KMS-11 (cell line): ENCODE measurements around the gene PIEZO2.

Source experiments
- H2AFZ ChIP-seq: fragments of 200-600 bp; sonication (generic); 2 replicates; pipeline ENCODE4 v1.6.1; 2016; ENCODE audit warnings: antibody characterized with exemption, mixed run types, low read depth
- H3K27ac ChIP-seq: fragments of 200-600 bp; sonication (generic); 2 replicates; pipeline ENCODE4 v1.6.1; 2016; ENCODE audit warnings: mild to moderate bottlenecking, mixed run types
- H3K27me3 ChIP-seq: fragments of 200-600 bp; sonication (generic); 2 replicates; pipeline ENCODE4 v1.6.1; 2017; ENCODE audit warnings: mild to moderate bottlenecking, low read depth, mixed run types, moderate library complexity; ENCODE audit not compliant: insufficient read depth
- H3K36me3 ChIP-seq: fragments of 200-600 bp; sonication (generic); 2 replicates; pipeline ENCODE4 v1.6.1; 2017; ENCODE audit warnings: mild to moderate bottlenecking, mixed run types; ENCODE audit not compliant: insufficient read depth
- H3K4me1 ChIP-seq: fragments of 200-600 bp; sonication (generic); 2 replicates; pipeline ENCODE4 v1.6.1; 2016; ENCODE audit warnings: mild to moderate bottlenecking, low read depth, mixed run types; ENCODE audit not compliant: poor library complexity, severe bottlenecking
- H3K4me2 ChIP-seq: fragments of 200-600 bp; sonication (generic); 2 replicates; pipeline ENCODE4 v1.7.0; 2016; ENCODE audit warnings: mild to moderate bottlenecking, mixed run types
- H3K4me3 ChIP-seq: fragments of 200-600 bp; sonication (generic); IDR thresholded peaks from 2 replicates; pipeline ENCODE4 v1.6.1; 2017; ENCODE audit warnings: low read depth, low read length, mixed read lengths; ENCODE audit not compliant: insufficient read depth
- H3K79me2 ChIP-seq: fragments of 200-600 bp; sonication (generic); 2 replicates; pipeline ENCODE4 v1.6.1; 2016; ENCODE audit warnings: low read depth, mixed run types; ENCODE audit not compliant: insufficient read depth
- H3K9ac ChIP-seq: fragments of 200-600 bp; sonication (generic); 2 replicates; pipeline ENCODE4 v1.6.1; 2016; ENCODE audit warnings: mild to moderate bottlenecking, mixed run types
- H4K20me1 ChIP-seq: fragments of 200-600 bp; sonication (generic); 2 replicates; pipeline ENCODE4 v1.6.1; 2016; ENCODE audit warnings: mild to moderate bottlenecking, mixed run types; ENCODE audit not compliant: insufficient read depth
- TF ChIP-seq, protein P1 (sequence below): fragments of 200-600 bp; sonication (generic); conservative IDR thresholded peaks from 2 replicates; pipeline ENCODE4 v1.6.1; 2017; ENCODE audit warnings: low read depth, mild to moderate bottlenecking, antibody characterized with exemption, low read length, moderate library complexity, mixed read lengths

The PIEZO2 gene

DNA sequence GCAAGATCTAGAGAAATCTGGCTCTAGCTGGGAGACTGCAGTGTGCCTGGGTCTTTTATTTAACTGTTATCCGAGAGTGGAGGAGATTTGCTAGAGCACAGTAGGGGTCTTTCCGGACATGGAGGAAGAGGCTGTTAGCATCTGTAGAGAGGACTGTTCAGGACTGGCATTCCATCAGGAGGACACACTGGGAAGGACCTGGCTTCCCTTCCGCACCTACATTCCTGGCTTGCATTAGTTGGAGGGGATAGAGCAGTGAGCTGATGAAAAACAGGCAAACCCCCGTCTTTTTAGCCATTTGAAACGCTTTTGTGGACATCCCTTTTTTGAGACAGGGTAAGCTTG lies 874 bp upstream of the PIEZO2 start:
- H3K4me2 ChIP-seq, result peak overlapping the region; percentile 80
- no peak overlapping the region for H3K9ac ChIP-seq
- no peaks in the 10 kb centered on the region for H3K36me3 ChIP-seq
- H2AFZ ChIP-seq, result peak overlapping the region; percentile 83
- H4K20me1 ChIP-seq, result no peaks in the 10 kb centered on the region
- no peak overlapping the region for H3K4me3 ChIP-seq
- no peaks in the 10 kb centered on the region for H3K27me3 ChIP-seq
- TF ChIP-seq, protein P1, sequence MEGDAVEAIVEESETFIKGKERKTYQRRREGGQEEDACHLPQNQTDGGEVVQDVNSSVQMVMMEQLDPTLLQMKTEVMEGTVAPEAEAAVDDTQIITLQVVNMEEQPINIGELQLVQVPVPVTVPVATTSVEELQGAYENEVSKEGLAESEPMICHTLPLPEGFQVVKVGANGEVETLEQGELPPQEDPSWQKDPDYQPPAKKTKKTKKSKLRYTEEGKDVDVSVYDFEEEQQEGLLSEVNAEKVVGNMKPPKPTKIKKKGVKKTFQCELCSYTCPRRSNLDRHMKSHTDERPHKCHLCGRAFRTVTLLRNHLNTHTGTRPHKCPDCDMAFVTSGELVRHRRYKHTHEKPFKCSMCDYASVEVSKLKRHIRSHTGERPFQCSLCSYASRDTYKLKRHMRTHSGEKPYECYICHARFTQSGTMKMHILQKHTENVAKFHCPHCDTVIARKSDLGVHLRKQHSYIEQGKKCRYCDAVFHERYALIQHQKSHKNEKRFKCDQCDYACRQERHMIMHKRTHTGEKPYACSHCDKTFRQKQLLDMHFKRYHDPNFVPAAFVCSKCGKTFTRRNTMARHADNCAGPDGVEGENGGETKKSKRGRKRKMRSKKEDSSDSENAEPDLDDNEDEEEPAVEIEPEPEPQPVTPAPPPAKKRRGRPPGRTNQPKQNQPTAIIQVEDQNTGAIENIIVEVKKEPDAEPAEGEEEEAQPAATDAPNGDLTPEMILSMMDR, result no peak
- peak overlapping the region; percentile 13; the same call in 1 of the 2 replicates for H3K27ac ChIP-seq
- peaks cover 4% of the 10 kb centered on the region; the same call in 1 of the 2 replicates for H3K79me2 ChIP-seq
- H3K4me1 ChIP-seq, result peaks cover 36% of the 10 kb centered on the region

DNA sequence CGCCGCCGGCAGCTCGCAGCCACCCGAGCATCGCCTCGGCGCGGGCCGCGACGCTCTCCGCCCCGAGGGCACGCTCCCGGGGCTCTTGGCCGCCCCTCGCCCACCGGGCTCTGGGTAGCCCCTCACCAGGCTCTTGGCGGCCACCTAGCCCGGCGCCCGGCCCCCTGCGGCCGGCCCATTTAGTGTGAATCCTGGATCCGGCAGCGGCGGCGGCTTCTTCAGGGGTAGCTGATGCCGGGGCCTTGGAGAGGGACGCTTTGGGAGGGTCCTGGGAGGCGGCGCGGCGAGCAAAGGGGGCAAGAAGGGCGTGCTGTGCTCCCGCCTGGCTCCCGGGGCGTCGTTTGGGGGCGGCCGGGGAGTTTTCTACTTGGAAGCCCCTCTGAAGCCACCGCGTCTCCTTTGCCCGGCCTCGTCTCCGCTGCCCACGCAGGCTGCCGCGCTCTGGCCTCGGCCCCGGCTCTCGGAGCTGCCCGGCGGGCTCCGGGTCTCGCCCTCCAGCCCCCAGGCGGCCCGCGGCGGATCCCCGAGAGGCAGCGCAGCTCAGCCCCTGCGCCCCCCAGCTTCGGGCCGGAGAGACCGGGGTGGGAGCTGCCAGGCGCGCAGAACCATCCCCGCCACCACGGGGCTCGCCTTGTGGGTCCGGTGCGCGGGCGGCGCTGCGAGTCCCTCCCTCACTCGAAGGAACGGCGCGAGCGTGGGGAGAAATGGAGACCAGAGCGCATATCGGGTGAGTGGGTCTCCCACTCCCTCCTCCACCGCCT lies 509 bp downstream of the PIEZO2 start:
- no peaks in the 10 kb centered on the region for H4K20me1 ChIP-seq
- H3K4me2 ChIP-seq, result peak overlapping the region; percentile 57
- TF ChIP-seq, protein P1, result no peak
- H3K4me1 ChIP-seq, result peaks cover 23% of the 10 kb centered on the region
- H3K79me2 ChIP-seq, result peaks cover 4% of the 10 kb centered on the region; the same call in 1 of the 2 replicates
- no peak overlapping the region for H3K4me3 ChIP-seq
- no peak overlapping the region for H3K27ac ChIP-seq
- no peaks in the 10 kb centered on the region for H3K36me3 ChIP-seq
- peak overlapping the region; percentile 58 for H3K9ac ChIP-seq
- H2AFZ ChIP-seq, result peak overlapping the region; percentile 83
- no peaks in the 10 kb centered on the region for H3K27me3 ChIP-seq

DNA sequence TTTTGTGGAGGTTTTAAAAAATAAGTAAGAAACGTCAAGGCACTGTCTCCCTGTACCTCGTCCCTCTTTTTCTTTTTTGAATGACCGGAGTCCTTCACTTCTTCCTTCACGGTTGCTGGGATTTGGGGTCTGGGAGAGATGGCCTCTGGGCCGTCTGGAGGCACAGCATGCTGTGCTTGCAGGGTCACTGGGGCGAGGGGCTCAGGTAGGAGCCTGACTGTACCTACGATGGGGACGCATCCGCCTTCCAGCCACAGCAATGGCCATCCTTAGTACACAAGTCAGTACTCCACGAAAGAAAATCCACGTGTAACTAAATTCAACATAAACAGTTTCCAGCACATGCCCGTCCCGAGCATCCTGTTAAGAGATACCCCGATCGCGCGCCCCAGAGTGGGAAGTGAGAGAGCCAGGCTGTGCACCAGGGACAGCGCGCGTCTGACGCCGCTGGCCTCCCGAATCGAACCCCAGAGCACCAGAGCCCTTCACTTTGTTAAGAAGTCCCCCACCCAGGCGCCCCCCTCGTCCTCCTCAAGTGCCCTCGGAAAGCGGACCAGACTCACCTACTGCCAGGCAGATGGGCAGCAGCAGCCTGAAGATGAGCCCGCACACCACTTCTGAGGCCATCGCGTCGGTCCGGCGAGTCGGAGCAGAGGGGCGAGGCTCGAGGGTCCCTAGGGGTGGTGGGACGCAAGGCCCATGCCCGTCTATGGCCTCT lies 1.2 kb downstream of the PIEZO2 start:
- Histone ChIP-seq H3K9ac (no peak overlapping the region), H3K4me1 (peaks cover 19% of the 10 kb centered on the region), H2AFZ (no peak overlapping the region), H3K79me2 (peaks cover 4% of the 10 kb centered on the region; the same call in 1 of the 2 replicates), H3K27me3 (no peaks in the 10 kb centered on the region), H3K4me2 (peak overlapping the region; percentile 57; the same call in 1 of the 2 replicates), H3K27ac (no peak overlapping the region), H3K4me3 (no peak overlapping the region), H4K20me1 (no peaks in the 10 kb centered on the region), H3K36me3 (no peaks in the 10 kb centered on the region)
- TF ChIP-seq, protein P1, result no peak

DNA sequence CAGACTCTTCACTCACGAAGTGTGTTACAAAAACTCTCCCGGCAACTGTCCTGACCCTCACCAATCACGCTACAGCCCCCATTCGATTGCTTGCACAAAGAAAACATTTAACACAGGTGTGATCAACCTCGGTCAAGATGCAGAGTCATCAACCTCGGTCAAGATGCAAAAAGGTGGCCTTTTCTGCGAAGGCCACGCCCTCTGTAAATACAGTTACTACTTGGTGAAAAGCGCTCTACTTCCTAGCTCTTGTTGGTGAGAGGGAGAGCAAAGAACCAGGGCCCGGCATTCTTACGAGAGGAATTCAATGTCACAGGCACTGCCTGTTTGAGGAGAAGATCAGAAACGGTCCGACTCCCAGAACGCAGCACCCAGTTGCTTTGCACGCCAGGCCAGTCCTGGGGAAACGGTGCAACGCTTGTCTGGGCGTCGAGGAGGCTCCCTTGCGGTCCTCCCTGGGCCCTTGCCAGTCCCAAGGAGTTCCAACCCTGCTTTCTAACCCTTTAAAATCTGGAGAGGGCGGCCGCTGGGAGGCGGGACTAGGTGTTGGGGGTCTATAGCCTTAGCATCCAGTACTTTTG lies 1.9 kb downstream of the PIEZO2 start:
- TF ChIP-seq, protein P1, result no peak
- Histone ChIP-seq H3K27ac (no peak overlapping the region), H3K79me2 (peaks cover 4% of the 10 kb centered on the region; the same call in 1 of the 2 replicates), H3K36me3 (no peaks in the 10 kb centered on the region), H2AFZ (no peak overlapping the region), H3K4me3 (no peak overlapping the region), H4K20me1 (no peaks in the 10 kb centered on the region), H3K27me3 (no peaks in the 10 kb centered on the region), H3K4me1 (peaks cover 19% of the 10 kb centered on the region), H3K9ac (no peak overlapping the region), H3K4me2 (peak overlapping the region; percentile 9; the same call in 1 of the 2 replicates)
